Measurements from ENCODE around the gene EXOC3. TPM values are rescaled to one million over a fixed set of nuclear protein-coding genes. Genes with fewer than 3 reads are reported as not detected.
A peak's percentile ranks its signal among the peaks of the same experiment; 100 is the strongest.

The EXOC3 gene
- total RNA-seq, 1 donor from 2014 or later, result 37.3 TPM

- TF ChIP-seq CTCF (IDR thresholded peaks at IDR 0.05; ENCODE audit: insufficient read depth, low read length, poor library complexity, severe bottlenecking), result no peak
- H3K4me3 ChIP-seq (ENCODE audit: low read depth, low read length), result no peak overlapping the region
- H3K27me3 ChIP-seq (ENCODE audit: control insufficient read depth, insufficient read depth, low read length), result no peaks in the 10 kb centered on the region
- no peaks in the 10 kb centered on the region for H3K36me3 ChIP-seq (ENCODE audit: control insufficient read depth, insufficient read depth, low read length)
- no peak for DNase-seq (ENCODE audit: low read depth)
Observed at GRCh38 chr5:439181-439580, 3.8 kb upstream of the EXOC3 start.

GRCh38 chr5:439636-440035 lies 3.3 kb upstream of the EXOC3 start:
- DNase-seq (ENCODE audit: low read depth), result no peak
- no peak for TF ChIP-seq CTCF (IDR thresholded peaks at IDR 0.05; ENCODE audit: insufficient read depth, low read length, poor library complexity, severe bottlenecking)
- Histone ChIP-seq H3K4me3 (ENCODE audit: low read depth, low read length) (no peak overlapping the region), H3K27me3 (ENCODE audit: control insufficient read depth, insufficient read depth, low read length) (no peaks in the 10 kb centered on the region), H3K36me3 (ENCODE audit: control insufficient read depth, insufficient read depth, low read length) (no peaks in the 10 kb centered on the region)

- Histone ChIP-seq H3K4me3 (ENCODE audit: low read depth, low read length) (no peak overlapping the region), H3K36me3 (ENCODE audit: control insufficient read depth, insufficient read depth, low read length) (no peaks in the 10 kb centered on the region), H3K27me3 (ENCODE audit: control insufficient read depth, insufficient read depth, low read length) (no peaks in the 10 kb centered on the region)
- TF ChIP-seq CTCF (IDR thresholded peaks at IDR 0.05; ENCODE audit: insufficient read depth, low read length, poor library complexity, severe bottlenecking), result no peak
- DNase-seq (ENCODE audit: low read depth), result no peak
Observed at GRCh38 chr5:440401-441201, 2.4 kb upstream of the EXOC3 start.

- no peaks in the 10 kb centered on the region for H3K36me3 ChIP-seq (ENCODE audit: control insufficient read depth, insufficient read depth, low read length)
- peak overlapping the region; percentile 92 for H3K4me3 ChIP-seq (ENCODE audit: low read depth, low read length)
- no peak for DNase-seq (ENCODE audit: low read depth)
- no peak for TF ChIP-seq CTCF (IDR thresholded peaks at IDR 0.05; ENCODE audit: insufficient read depth, low read length, poor library complexity, severe bottlenecking)
- H3K27me3 ChIP-seq (ENCODE audit: control insufficient read depth, insufficient read depth, low read length), result no peaks in the 10 kb centered on the region
Observed at GRCh38 chr5:441996-442334, 1.0 kb upstream of the EXOC3 start.

GRCh38 chr5:443239-444151 lies 519 bp downstream of the EXOC3 start:
- Histone ChIP-seq H3K4me3 (ENCODE audit: low read depth, low read length) (peak overlapping the region; percentile 92), H3K27me3 (ENCODE audit: control insufficient read depth, insufficient read depth, low read length) (no peaks in the 10 kb centered on the region), H3K36me3 (ENCODE audit: control insufficient read depth, insufficient read depth, low read length) (peaks cover 3% of the 10 kb centered on the region)
- no peak for TF ChIP-seq CTCF (IDR thresholded peaks at IDR 0.05; ENCODE audit: insufficient read depth, low read length, poor library complexity, severe bottlenecking)
- no peak for DNase-seq (ENCODE audit: low read depth)
